Activated effector memory CD4-positive, alpha-beta T cell treated with Interleukin-2 at 50 U/mL for 16 hours (primary cell): Measurements from ENCODE around the gene PPRC1.
A peak's percentile ranks its signal among the peaks of the same experiment; 100 is the strongest.

ENCODE experiments used
- DNase-seq: peaks from one replicate; pipeline ENCODE4 v3.0.0-alpha.2; 2020

PPRC1 gene

DNA sequence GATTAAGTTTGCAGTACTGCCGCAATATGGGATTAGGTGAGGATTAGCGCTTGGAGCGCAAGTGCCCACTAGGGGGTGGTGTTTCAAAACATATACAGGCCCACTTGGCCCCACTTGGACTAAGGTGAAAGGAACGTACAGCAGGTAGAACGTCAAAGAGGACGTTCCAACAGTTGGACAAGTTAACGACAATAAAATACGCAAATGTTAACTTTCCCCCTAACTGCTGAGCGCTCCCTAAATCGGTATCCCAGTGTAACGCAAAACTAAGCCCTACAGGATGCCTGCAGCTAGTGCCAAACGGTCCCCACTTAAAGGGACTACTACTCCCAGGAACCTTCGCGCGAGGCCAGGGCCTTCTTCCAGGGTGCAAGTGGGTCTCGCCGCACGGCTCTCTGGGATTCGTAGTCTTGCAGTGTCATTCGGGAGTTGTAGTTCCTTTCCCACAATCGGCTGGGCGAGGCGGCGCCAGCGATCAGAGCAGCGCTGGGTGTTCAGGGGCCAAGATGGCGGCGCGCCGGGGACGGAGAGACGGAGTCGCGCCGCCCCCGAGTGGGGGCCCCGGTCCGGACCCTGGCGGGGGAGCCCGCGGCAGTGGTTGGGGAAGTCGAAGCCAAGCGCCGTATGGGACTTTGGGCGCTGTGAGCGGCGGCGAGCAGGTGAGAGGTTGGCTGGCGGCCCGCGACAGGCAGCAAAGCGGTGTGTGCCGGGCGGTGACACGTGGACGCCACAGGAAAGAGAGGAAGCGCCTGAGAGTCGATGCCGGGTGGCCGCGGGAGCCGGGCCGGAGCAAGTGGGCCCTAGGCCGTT, at the start of gene PPRC1:
Gene PPRC1, plus strand, starts transcription at position 478 of the 810 bp plus-strand sequence. Its CDS starts 29 bp downstream, at position 507.
- DNase-seq = peak; percentile 96

DNA sequence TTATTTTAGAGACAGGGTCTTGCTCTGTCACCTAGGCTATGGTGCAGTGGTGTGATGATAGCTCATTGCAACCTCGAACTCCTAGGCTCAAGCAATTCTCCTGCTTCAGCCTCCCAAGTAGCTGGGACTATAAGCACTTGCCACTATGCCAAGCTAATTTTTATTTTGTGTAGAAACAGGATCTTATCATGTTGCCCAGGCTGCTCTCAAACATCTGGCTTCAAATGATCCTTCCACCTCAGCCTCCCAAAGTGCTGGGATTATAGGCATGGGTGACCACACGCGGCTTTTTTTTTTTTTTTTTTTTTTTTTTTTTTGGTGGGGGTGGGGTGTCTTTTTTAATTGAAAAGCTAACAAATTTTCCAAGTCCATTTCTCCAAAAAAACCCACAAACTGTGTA, 49.3 kb upstream of the PPRC1 start:
- no peak for DNase-seq

DNA sequence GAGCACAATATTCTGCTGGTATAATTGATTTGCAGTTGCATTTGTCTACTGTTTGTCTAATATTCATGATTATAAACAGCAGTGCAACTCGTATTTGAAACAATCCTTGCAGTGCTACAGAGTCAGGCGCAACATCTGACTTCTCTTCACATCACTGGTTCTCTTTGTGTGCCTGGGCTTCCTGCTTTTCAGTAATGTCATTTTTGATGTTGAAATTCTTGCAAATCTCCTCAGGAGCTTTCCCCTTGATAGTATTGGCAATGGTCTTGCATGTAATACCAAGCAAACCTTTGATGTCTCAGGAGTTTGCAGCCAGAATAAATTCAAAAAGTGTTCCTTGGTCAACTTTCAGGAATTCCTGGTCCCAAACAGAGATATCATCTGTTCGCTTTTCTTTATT, 47.5 kb upstream of the PPRC1 start:
- no peak for DNase-seq

GRCh38 chr10:102086196-102086595, 46.6 kb upstream of the PPRC1 start:
- no peak for DNase-seq

DNA sequence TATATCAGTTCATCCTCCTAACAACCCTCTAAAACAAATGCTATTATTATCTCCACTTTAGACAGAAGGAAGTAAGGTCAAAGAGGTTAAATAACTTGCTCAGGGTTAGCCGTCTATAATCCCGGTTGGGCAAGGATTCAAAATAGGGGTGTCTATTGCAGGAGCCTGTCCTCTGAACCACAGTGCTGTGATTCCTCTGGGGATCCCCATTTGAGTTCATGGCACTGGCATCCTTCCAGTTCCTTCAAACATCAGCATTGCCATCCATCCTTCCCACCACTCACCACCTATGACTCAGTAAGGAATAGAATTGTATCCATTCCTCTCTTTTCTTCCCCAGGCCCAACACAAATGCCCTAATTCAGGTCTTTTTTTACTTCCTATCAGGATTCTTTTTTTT, 42.1 kb upstream of the PPRC1 start:
- DNase-seq = no peak

DNA sequence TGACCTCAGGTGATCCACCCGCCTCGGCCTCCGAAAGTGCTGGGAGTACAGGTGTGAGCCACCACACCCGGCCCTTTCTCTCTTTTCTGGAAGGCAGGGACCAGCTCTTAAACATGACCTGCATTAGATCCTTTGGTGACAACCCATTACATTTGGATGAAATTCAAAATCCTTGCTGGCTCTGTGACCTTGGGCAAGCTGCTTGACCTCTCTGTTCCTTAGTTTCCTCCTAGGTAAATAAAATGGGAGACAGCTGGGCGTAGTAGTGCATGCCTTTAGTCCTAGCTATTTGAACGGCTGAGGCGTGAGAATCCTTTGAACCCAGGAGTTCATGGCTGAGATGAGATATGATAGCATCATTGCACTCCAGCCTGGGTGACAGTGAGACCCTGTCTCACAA, 36.4 kb upstream of the PPRC1 start:
- no peak for DNase-seq

DNA sequence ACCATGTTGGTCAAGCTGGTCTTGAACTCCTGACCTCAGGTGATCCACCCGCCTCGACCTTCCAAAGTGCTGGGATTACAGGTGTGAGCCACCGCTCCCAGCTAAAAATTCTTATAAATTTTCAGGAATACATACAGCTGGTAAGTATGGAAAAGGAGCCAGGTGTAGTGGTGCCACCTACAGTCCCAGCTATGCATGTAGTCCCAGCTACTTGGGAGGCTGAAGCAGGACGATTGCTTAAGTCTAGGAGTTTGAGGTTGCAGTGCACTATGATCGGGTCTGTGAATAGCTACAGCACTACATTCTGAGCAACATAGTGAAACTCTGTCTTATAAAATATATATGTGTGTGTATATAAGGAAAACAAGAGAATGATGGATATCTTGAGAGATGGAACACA, 31.7 kb upstream of the PPRC1 start:
- DNase-seq = no peak

- no peak for DNase-seq
Measured at GRCh38 chr10:102102421-102102820, 30.4 kb upstream of the PPRC1 start.

- DNase-seq = no peak
Measured at GRCh38 chr10:102106998-102107397, 25.8 kb upstream of the PPRC1 start.

GRCh38 chr10:102109166-102110116, 23.4 kb upstream of the PPRC1 start:
- DNase-seq = no peak

DNA sequence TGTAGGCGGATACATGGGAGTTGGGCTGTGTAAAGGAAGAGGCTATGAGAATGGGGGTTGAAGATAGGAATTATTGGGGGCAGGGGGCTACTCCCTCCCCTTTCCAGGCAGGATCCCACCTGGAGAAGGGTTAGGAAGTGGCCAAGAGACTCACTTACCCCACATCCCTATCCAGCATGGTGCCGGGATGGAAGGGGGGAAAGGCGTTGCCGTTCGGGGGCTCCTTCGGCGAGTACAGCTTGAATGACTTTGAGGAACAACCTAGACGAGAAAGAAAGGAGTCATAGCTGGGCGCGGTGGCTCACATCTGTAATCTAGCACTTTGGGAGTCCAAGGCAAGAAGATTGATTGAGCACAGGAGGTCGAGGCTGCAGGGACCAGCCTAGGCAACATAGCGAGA, 21.6 kb upstream of the PPRC1 start:
- no peak for DNase-seq

- DNase-seq = no peak
Measured at GRCh38 chr10:102112210-102112817, 20.5 kb upstream of the PPRC1 start.

GRCh38 chr10:102113261-102113955, 19.4 kb upstream of the PPRC1 start:
- no peak for DNase-seq

GRCh38 chr10:102113956-102114857, 18.6 kb upstream of the PPRC1 start:
- DNase-seq = no peak

DNA sequence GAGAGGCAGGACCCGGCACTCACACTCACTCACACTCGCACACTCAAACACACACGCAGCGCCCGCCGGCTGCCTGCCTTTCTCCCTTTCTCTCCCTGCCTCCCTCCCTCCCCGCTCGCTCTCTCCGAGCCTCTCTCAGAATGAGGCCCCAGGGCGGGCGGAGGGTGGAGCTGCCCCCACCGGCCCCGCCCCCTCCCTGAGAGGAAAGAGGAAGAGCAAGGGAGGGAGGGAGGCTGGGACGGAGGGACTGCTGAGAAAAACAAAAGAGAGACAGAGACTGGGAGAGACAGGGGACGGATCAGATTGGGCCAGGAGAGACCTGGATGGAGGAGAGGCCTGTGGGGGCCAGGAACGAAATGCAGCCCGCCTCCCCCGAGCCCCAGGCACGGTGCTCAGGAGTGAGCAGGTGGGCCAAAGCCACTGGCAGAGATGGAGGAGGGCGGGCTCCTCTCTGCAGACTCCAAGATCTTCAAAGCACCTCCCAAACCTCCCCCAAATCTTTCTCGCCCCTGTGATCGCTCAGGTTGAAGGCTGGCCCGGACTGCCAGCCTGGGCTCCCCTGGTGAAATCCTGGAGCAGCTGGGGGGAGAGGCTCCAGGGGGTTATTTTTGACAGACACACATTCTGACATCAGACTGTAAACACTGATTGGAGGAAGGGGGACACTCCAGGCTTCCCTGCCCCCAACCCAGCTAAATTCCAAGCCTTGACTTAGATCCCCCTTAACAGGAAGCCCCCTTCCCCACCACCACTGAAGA, 17.8 kb upstream of the PPRC1 start:
- DNase-seq = peak; percentile 79

- DNase-seq = no peak
Measured at GRCh38 chr10:102115775-102116174, 17.1 kb upstream of the PPRC1 start.

DNA sequence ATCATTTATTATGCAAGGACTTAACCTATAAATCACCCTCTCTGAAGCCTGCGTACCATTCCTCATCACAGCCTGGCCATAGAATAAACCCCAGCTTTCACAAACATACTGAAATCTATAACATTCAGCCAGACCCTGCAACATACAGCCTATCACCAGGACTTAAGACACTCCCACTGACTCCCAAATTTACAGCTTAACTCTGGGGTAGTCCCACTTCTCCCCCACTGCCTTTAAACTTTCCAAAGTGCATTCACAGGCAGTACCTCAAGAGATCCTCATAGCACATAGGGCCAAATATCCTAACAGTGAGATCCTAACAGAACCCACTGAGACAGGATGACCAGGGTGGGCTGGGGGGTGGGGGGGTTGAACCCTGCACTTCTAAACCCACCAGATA, 16.2 kb upstream of the PPRC1 start:
- DNase-seq = no peak

GRCh38 chr10:102117391-102118159, 15.3 kb upstream of the PPRC1 start:
- DNase-seq = peak; percentile 53

GRCh38 chr10:102118867-102119266, 14.0 kb upstream of the PPRC1 start:
- peak; percentile 15 for DNase-seq
